GM19023 (cell line): ENCODE data around the gene CCND3.
A peak's percentile ranks its signal among the peaks of the same experiment; 100 is the strongest.
"Not testable (repeated sequence)": the region's sequence is repeated elsewhere in the genome, so short reads cannot be mapped to it uniquely, and the experiment has no call there.

ENCODE experiments used
- ATAC-seq: cut with Tn5 transposase; IDR thresholded peaks from one replicate; pipeline ENCODE4 v1.9.1; 2021; ENCODE audit warnings: mild to moderate bottlenecking, moderate library complexity; ENCODE audit not compliant: unreplicated experiment

Gene CCND3

DNA sequence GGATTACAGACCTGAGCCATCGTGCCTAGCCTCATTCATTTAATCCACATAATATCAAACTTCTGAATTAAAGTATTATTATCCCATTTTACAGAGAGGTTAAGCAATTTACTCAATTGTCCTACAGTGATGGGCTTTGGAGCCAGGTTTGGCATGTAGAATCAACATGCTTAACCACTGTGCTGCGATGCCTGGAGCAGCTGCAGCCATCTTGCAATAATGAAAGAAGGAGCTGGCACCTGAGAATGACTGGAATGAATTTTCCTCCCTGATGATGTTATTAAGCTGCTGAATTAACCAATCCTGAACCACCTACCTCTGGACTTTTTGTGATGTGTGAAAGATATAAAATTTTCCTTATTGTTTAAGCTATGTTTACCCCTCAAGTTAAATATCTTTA, 13.1 kb upstream of the CCND3 start:
- ATAC-seq, result no peak

DNA sequence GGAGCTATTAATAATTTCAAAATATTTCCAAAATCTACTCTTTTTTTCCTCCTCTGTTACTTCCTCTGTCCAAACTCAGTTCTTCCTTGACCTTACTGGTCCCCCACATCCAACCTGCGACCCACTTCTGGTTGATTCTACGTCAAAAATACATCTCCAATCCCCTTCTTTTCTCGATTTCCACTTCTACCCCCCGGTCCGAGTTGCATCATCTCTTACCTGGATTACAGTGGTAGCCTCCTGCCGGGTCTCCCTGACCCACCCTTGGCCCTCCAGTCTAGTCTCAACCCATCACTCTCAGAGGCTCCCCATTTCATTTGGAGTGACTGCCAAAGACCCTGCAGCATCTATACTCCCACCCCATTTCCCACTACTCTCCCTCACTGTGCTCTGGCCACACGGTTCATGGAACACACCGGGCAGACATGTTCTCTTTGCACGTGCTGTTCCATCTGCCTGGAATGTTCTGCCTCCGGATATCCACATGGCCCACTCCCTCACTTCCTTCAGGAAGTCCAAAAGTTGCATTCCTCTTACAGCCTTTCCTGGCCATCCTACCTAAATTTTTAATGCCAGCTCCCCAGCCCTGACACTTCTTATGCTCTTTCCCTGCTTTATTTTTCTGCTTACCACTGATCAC, 6.1 kb upstream of the CCND3 start:
- ATAC-seq, result no peak

DNA sequence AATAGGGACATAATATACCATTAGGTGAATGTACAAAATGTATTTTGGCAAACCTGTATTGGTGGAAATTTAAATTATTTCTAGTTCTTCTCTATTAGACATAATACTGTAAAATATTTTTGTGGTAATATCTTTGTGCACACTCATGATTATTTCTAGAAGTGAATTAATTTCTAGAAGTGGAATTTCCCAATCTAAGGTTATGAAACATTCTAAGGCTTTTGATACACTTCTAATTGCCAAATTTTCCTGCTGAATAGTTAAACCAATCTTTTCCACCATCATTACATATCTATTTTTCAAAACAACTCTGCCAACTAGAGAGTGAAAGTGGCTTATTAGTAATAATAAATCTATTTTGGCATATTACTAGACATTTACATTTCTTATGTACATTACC, 1.8 kb upstream of the CCND3 start:
- no peak for ATAC-seq

DNA sequence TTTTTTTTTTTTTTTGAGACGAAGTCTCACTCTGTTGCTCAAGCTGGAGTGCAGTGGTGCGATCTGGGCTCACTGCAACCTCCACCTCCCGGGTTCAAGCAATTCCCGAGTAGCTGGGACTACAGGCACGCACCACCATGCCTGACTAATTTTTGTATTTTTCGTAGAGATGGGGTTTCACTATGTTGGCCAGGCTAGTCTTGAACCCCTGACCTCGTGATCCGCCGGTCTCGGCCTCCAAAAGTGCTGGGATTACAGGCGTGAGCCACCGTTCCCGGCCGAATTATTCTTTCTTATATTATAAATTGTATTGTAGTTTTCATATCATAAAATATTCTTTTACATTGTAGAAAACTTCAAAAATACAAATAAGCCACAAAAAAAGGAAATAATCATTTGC, 1.3 kb upstream of the CCND3 start:
- not testable (repeated sequence) for ATAC-seq

DNA sequence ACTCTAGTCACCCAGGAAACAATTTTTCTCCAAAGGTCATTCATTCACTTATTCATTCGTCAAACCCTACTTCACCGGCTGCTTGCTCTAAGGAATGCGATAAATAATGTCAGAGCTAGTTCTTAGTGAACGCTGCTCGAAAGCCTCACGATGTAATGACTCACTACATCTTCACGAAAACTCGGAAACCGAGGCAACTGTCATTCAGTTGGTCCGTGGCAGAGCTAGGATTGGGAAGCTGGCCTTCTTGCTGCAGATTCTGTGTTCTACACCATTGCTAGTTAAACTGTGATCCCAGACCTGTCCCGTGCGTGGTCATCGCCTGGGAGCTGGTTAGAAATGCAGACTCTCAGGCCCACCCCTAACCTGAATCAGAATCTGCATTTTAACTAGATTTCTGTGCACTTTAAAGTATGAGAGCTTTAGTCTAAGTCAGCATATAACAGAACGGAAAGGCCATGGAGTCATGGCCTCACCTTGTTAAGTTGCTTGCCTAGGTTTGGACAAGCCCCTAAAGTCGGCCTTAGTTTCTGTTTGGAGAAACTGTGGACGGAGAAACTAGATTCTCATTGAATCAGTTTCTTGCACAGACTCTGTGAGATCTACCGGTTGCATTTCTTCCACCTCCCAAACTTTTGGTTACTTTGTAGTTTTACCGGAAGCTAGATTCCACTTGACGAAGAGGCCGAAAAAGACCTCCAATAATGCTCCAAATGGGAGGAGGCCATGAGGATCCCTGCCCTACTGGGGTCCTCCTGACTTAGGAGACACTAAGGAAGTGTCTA, 651 bp upstream of the CCND3 start:
- no peak for ATAC-seq

DNA sequence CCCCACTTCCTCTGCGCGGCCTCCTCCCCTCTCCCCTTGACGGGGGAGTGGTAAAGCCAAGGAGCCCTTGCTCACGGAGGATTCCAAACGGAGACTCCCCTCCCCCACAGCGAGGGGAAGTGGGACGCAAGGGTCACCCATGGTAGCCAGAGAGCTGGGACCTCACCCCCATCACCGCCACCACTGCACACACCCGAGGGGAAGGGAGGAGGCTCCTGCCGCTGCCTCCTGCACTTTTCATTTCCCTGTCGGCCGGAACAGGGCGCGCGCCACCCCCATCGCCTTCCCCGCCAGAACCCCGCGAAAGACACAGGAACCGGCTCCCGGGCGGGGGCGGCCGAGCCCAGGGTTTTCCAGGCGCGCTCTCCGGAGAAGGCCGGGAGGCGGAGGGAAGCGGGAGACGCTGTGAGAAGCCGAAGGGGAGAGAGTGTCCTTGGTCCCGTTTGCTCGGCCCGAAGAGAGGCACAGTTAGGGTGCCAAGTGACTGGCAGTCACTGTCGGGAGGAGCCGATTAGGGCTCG, 789 bp downstream of the CCND3 start:
- ATAC-seq, result peak; percentile 10

DNA sequence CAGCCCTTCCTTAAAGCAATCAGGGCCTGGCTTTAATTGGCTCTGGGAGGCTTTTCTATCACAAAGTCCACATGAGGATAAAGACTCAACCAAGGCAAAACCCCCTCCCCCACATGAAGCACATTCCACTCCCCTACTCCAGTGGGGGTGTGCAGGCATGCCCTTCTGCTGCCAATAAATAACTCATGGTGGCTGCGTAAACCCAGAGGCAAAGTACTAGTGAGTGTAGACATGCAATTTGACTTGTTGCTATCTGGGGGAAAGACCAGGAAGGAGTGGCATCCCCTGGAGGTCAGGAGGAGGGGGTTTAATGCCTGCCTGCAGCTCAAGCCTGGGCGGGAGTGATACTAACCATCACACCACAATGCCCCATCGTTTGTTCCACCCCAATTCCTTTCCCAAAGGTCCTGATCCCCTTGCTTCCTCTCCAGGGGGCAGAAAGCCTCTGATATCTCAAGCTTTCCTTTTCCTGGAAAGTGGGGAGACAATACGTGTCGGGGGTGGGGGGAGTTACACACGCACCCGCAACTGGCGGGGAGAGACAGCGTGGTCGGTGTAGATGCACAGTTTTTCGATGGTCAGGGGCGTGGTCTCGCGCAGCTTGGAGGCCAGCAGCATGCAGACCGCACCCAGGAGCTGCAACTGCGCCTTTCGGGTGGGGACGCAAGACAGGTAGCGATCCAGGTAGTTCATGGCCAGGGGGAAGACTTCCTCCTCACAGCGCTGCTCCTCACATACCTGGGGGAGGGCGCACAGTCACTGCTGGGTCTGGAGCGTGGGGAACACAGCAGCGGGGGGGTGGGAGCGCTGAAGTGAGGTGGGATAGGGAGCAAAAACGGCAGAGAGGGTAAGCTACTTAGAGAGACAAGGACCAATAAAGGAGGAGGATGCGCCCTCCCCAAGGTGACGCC, 1.5 kb downstream of the CCND3 start:
- no peak for ATAC-seq

DNA sequence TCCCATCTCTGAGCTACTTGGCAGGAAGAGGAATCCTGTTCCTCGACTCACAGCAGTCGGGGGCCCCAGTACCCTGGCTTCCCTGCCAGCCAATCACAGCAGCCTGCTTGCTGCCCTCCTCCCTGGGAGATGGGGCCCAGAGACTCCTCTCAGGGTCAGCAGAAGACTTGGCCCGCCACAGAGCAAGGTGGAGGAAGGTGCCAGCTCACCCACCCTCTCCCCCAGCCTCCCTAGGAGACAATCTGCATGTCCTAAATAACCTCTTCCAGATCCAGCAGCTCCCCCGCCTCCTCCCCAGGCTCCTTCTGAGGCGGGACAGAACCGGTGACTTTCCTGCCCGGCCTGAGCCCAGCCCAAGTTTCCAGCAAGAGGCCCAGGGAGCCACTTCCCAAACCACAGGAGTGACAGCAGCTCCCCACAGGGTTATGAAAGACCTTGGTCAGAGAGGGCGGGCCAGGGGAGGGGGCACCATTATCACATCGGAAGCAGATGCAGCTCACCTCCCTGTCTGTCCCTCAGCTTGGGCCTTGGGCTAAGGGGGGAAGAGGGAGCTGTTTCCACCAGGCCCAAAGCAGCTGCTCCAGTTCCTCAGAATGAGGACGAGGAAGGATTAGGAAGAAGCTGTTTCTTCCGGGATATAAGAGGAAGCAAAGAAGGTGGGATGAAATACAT, 2.3 kb downstream of the CCND3 start:
- ATAC-seq, result no peak

DNA sequence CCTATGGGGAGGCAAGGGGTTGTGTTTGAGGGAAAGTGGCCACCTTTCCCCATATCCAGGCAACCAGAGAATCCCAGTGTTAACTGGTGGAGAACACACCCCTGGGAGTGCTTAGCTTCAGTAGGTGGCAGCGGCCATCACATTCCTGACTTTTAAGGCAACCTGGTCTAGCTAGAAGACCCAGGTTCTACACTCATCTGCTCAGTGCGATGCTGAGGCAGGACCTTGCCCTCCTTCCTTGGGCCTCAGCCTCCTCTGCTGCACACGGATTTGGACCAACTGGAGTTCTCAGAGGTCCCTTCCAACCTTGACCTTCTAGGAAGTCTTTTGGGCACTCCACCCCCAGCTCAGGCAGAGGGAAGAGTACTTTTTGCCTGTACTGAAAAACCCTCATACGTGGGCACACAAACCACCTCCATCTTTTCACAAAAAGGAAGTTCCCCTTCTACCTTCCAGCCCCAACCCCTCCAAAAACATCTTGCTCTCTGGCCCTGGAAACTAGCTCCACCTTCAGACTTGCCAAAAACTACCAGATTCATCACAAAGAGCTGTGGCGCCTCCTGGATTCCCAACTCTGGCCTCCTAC, 2.9 kb downstream of the CCND3 start:
- ATAC-seq, result no peak

DNA sequence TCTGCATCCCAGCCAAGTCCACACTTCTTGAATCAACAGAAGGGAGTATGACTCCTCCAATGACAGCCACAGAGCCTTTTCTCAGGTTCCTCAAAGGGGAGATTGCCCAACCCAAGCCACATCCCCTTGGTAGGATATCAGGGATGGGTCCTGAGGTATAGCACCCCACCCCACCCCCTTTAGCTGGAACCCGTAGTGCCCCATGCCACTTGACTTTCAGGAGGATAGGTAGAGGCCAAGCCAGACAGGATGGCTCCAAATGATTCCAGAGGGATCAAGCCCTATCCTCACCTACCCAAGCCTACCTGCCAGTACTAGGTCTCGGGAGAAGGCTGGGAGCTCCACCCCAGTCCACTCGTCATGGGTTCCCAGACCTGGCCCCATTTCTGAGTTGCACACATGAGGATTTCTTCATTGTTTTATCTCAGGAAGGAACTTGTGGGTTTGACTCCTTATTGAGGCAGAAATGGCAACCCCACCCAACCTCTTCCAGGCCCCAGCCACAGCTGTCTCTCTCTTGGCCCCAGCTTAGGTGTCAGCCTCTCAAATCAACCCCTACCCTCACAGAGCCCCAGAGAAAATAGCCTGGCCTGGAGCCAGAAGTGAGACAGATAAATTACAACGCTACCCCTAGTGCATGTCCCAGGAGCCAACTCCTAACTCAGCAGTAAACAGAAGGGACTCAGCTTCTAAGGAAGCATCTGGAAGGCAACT, 3.6 kb downstream of the CCND3 start:
- ATAC-seq, result no peak

DNA sequence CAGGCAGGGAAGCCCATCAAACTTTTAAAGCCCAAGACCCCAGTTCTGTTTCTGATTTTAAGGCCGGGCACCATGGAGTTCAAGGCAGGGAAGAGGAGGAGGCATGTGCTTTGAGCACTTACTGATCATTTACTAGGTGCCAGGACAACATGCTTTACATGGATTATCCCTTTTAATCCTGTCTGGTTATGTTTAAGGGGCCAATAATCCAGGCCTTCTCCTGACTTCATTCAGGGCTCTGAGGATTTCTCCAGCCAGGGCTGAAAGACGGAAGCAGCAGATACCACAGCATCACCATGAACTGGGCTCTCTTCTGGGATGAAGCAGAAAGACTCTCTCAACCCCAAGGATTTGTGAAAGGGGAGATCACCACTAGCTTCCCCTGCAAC, 4.1 kb downstream of the CCND3 start:
- ATAC-seq, result no peak

DNA sequence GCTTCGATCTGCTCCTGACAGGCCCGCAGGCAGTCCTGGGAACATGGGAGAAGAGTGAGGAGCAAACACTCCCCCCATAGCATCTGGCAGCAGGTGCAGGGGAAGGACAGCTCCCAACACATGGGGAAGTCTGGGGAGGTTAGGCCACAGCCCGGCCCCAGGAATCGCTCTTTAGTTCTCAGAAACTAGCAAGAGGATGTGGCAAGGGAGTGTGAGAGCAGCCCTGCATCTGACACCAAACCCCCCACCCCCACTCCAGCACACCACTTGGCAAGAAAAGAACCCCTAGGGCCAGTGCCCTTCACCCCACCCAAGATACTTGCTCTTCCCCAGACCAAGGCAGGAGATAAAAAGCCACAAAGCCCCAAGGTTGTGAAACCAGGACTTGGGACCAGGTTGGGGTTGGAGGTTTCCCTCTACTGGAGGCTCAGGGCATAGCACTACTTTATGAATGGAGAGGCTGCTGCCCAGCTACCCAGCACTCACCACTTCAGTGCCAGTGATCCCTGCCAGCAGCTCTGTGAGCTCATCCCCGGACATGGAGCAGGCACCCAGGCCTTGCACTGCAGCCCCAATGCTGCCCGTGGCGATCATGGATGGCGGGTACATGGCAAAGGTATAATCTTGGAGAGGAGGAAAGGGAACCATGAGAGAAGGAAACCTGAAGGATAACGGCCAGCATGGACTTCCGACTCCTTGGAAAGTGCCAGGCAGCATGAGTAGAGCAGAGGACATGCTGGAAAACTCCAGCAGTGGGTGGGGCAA, 5.4 kb downstream of the CCND3 start:
- no peak for ATAC-seq

DNA sequence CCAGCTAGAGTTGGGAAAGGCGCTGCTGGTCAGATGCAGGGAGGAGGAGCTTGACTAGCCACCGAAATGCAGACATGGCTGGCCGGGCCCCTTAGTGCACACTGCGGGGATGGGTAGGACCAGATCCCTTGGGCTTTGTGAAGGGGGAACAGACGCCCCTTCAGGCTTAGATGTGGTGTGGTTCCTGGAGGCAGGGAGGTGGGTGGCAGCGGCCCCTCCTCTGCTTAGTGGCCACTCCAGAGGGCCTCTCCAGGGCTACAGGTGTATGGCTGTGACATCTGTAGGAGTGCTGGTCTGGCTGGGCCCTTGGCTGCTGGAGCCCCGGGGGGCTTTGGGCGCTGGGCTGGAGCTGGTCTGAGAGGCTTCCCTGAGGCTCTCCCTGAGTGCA, 5.9 kb downstream of the CCND3 start:
- ATAC-seq, result no peak

DNA sequence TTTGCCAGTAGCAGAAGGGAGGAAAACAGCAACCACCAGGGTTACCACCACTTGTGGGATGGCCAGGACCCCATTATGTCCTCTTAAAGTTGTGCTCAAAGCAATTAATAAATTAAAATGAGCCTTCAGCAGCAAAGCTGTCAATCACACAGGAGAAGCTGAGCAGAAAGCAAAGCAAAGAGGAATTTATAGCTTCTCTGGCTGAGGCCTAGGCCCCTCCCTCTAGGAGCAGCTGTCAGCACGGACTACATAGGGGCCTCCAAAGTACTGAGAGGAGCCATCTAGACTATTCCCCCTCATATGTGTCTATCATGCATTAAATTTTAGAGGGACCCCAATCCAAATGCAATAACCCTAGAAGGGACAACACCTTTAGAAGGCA, 6.4 kb downstream of the CCND3 start:
- ATAC-seq, result no peak

DNA sequence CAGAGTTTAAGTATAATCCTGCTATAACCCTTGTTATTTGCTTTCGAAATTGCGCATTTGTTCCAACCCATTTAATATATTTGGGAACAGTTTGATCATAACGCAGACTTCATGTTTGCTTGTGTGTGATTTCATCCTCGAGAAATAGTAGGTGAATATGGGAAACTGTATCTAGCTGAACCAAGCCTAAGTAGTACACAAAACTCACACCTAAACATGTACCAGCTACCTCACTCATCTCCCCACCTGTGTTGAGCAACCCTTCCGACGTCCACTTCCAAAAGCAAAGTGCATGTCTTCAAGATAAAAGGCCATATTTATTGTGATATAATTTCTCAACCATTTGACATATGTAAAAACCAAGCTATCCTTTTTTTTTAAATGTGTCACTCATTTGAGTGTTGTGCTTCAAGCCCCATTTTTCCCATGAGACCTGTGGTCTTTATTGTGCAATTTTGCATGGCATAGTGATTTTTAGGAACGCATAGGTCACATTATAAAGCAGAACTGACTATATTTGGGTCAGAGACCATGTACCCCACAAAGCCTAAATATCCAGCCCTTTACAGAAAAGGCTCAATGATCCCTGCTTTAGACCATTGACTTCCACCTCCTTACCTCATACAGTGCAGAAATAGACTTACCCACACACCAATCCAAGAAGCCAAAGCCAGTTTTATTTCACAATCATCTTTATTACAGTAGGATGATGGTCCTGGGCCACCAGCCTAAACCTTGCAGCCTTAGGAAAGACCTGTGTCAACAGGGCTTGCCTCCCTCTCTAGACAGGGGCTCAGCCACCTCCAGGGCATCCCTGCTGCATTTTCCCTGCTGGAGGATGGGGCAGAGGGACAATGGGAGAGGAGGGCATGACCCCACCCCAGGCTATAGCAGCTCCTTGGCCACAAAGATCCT, 7.1 kb downstream of the CCND3 start:
- ATAC-seq, result no peak

DNA sequence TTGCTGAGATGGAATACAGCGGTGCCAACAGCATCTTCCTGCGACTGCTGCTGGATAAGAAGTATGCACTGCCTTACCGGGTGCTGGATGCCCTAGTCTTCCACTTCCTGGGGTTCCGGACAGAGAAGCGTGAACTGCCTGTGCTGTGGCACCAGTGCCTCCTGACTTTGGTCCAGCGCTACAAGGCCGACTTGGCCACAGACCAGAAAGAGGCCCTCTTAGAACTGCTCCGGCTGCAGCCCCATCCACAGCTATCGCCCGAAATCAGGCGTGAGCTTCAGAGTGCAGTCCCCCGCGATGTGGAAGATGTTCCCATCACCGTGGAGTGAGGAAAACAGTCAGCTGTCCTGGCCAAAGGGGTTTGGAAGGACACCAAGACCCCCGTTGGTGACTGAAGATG, 9.2 kb downstream of the CCND3 start:
- ATAC-seq, result no peak

DNA sequence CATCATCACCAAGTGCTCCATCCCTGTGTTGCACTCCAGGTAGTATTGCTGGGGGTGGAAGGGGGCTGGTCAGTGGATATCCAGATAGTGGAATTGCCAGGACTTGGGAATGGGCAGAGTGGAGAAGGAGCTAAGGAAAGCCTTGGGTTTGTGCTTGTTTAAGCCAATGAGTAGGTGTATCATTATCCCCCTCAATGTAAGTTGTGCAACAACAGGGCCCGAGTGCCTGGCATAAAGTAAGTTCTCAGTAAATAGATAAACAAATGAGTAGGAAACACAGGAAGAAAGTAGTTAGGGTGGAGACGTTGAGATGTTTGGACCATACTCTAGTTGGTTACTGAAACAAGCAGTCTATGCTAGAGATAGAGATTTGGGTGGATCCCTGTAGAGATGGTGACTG, 9.8 kb downstream of the CCND3 start:
- ATAC-seq, result no peak

DNA sequence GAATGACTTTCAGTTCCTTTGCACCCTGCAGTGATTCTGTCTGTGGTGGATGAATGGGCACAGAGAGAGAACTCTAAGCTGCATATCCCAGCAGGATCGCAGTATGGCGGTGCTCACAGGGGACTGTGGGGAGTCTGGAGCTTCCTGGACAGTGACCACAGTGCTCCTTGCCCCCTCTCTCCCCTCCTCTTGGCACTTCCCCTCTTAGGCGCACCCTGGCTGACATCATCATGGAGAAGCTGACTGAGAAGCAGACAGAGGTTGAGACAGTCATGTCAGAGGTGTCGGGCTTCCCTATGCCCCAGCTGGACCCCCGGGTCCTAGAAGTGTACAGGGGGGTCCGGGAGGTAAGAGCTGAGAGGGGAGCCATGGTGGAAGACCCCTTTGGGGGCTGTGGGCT, 11.7 kb downstream of the CCND3 start:
- ATAC-seq, result no peak
